GM23248 (cell line): ENCODE data around the gene RGL1. TPM values are rescaled to one million over a fixed set of nuclear protein-coding genes. Genes with fewer than 3 reads are reported as not detected.

Experiments
- DNase-seq: peaks from one replicate; pipeline ENCODE4 v3.0.0-alpha.2; 2015
- H2AFZ ChIP-seq: fragments of 200-600 bp; sonication (generic); 2 replicates; pipeline ENCODE4 v1.6.1; 2016; ENCODE audit warnings: antibody characterized with exemption
- H3F3A ChIP-seq: fragments of 200-600 bp; sonication (generic); 2 replicates; pipeline ENCODE4 v1.6.1; 2016; ENCODE audit warnings: mild to moderate bottlenecking, antibody characterized with exemption, mixed run types; ENCODE audit not compliant: insufficient read depth
- H3K27ac ChIP-seq: fragments of 200-600 bp; sonication (generic); 2 replicates; pipeline ENCODE4 v1.5.1; 2016; ENCODE audit warnings: mild to moderate bottlenecking
- H3K27me3 ChIP-seq: fragments of 200-600 bp; sonication (generic); replicated peaks from 2 replicates; pipeline ENCODE4 v1.6.1; 2016; ENCODE audit warnings: mild to moderate bottlenecking; ENCODE audit not compliant: insufficient read depth
- H3K36me3 ChIP-seq: fragments of 200-600 bp; sonication (generic); 2 replicates; pipeline ENCODE4 v1.6.1; 2016; ENCODE audit warnings: low read depth, mild to moderate bottlenecking
- H3K4me1 ChIP-seq: fragments of 200-600 bp; sonication (generic); 2 replicates; pipeline ENCODE4 v1.6.1; 2016; ENCODE audit warnings: mild to moderate bottlenecking; ENCODE audit not compliant: insufficient read depth
- H3K4me2 ChIP-seq: fragments of 200-600 bp; sonication (generic); one replicate; pipeline ENCODE4 v1.6.1; 2016; ENCODE audit warnings: mild to moderate bottlenecking; ENCODE audit not compliant: unreplicated experiment
- H3K4me3 ChIP-seq: fragments of 200-600 bp; sonication (generic); 2 replicates; pipeline ENCODE4 v1.5.1; 2016; ENCODE audit warnings: mild to moderate bottlenecking
- H3K79me2 ChIP-seq: fragments of 200-600 bp; sonication (generic); 2 replicates; pipeline ENCODE4 v1.6.1; 2016; ENCODE audit warnings: mild to moderate bottlenecking; ENCODE audit not compliant: insufficient read depth
- H3K9ac ChIP-seq: fragments of 200-600 bp; sonication (generic); 2 replicates; pipeline ENCODE4 v1.6.1; 2016; ENCODE audit warnings: mild to moderate bottlenecking
- H3K9me2 ChIP-seq: fragments of 200-600 bp; sonication (generic); 2 replicates; pipeline ENCODE4 v1.6.1; 2016; ENCODE audit warnings: mixed run types, mild to moderate bottlenecking, moderate library complexity; ENCODE audit not compliant: insufficient read depth
- H3K9me3 ChIP-seq: fragments of 200-600 bp; sonication (generic); one replicate; pipeline ENCODE4 v1.6.1; 2017; ENCODE audit warnings: low read depth
- H4K20me1 ChIP-seq: fragments of 200-600 bp; sonication (generic); 2 replicates; pipeline ENCODE4 v1.6.0; 2016; ENCODE audit not compliant: insufficient read depth
- EZH2 ChIP-seq: fragments of 200-600 bp; sonication (generic); IDR thresholded peaks from 2 replicates; pipeline ENCODE4 v1.6.1; 2018; ENCODE audit warnings: antibody characterized with exemption, mild to moderate bottlenecking; ENCODE audit not compliant: insufficient read depth, poor library complexity, severe bottlenecking
- EZH2phosphoT487 ChIP-seq: fragments of 200-600 bp; sonication (generic); IDR thresholded peaks from 2 replicates; pipeline ENCODE4 v1.6.1; 2018; ENCODE audit warnings: antibody characterized with exemption, moderate library complexity, mild to moderate bottlenecking, low read depth; ENCODE audit not compliant: insufficient read depth
- WGBS, 2 experiments: methylation state at CpG; one replicate each; pipeline ENCODE4 v1.1.6; 2015 to 2017; ENCODE audit warnings: low lambda C conversion rate in 2 of 2, low coverage in 1 of 2; ENCODE audit errors: missing lambda C conversion rate in 2 of 2; 5-methylcytosine and 5-hydroxymethylcytosine counted together
- in situ Hi-C: fragments of 300-500 bp; cut with MboI; formaldehyde crosslinking; loops from 2 replicates; pipeline ENCODE4 v1.15.0; 2020
- polyA plus RNA-seq: library from polyadenylated mRNA; unstranded; fragments of >200 nt; fragmentation: Nextera tagmentation; extraction: Ambion mirVana; gene quantifications from 2 replicates; pipeline ENCODE4 v1.2.1, GENCODE V29; 2016
- total RNA-seq: library from RNA; depleted of rRNA; stranded (reverse); fragments of >200 nt; shearing (Covaris generic); gene quantifications from 2 replicates; pipeline ENCODE4 v1.2.3, GENCODE V29; 2014

Gene RGL1
- total and polyA plus RNA-seq, 2 experiments from 2014 or later = 9.4 to 13.4 TPM

- no peak for DNase-seq
- Histone ChIP-seq H2AFZ (no peak overlapping the region), H3K79me2 (no peaks in the 10 kb centered on the region), H3K9ac (no peak overlapping the region), H3K27me3 (no peaks in the 10 kb centered on the region), H3K36me3 (0 out of 2 replicates have a peak, but pooled peaks cover 2% of the 10 kb centered on the region), H3K9me3 (no peaks in the 10 kb centered on the region), H3K9me2 (0 out of 2 replicates have a peak, but pooled peaks cover 3% of the 10 kb centered on the region), H3K4me2 (no peak overlapping the region), H3K27ac (no peak overlapping the region), H3K4me1 (peaks cover 31% of the 10 kb centered on the region), H3K4me3 (no peak overlapping the region), H3F3A (no peaks in the 10 kb centered on the region), H4K20me1 (no peaks in the 10 kb centered on the region)
- TF ChIP-seq EZH2 (no peak), EZH2phosphoT487 (no peak)
- in situ Hi-C loops = no loop called here
- WGBS, 2 experiments = 100% methylated on average over 1 of the region's 1 CpG
Observed at GRCh38 chr1:183879966-183880365, 75.0 kb downstream of the RGL1 start.

- Histone ChIP-seq H3K36me3 (0 out of 2 replicates have a peak, but pooled peaks cover 2% of the 10 kb centered on the region), H3K9me2 (0 out of 2 replicates have a peak, but pooled peaks cover 3% of the 10 kb centered on the region), H3K27me3 (no peaks in the 10 kb centered on the region), H4K20me1 (no peaks in the 10 kb centered on the region), H3K9ac (no peak overlapping the region), H3K4me3 (no peak overlapping the region), H3K9me3 (no peaks in the 10 kb centered on the region), H3K27ac (no peak overlapping the region), H3F3A (no peaks in the 10 kb centered on the region), H3K4me1 (peaks cover 31% of the 10 kb centered on the region), H3K4me2 (no peak overlapping the region), H2AFZ (no peak overlapping the region), H3K79me2 (no peaks in the 10 kb centered on the region)
- DNase-seq = no peak
- in situ Hi-C loops = no loop called here
- TF ChIP-seq EZH2phosphoT487 = no peak
- TF ChIP-seq EZH2 = no peak
- 95 to 97% methylated on average over 6 of the region's 6 CpGs for WGBS, 2 experiments
Observed at GRCh38 chr1:183880531-183881243, 75.8 kb downstream of the RGL1 start.

GRCh38 chr1:183881387-183882131 is 76.6 kb downstream of the RGL1 start:
- 37 to 39% methylated on average over 4 of the region's 4 CpGs for WGBS, 2 experiments
- H2AFZ ChIP-seq = no peak overlapping the region
- H3K27ac ChIP-seq = no peak overlapping the region
- H3K9me2 ChIP-seq = 0 out of 2 replicates have a peak, but pooled peaks cover 3% of the 10 kb centered on the region
- H3K27me3 ChIP-seq = no peaks in the 10 kb centered on the region
- peaks cover 25% of the 10 kb centered on the region for H3K4me1 ChIP-seq
- peak overlapping the region; percentile 15 for H3K4me2 ChIP-seq
- no peaks in the 10 kb centered on the region for H4K20me1 ChIP-seq
- no peaks in the 10 kb centered on the region for H3K79me2 ChIP-seq
- no peak overlapping the region for H3K9ac ChIP-seq
- DNase-seq = peak; percentile 68
- H3K4me3 ChIP-seq = no peak overlapping the region
- H3K9me3 ChIP-seq = no peaks in the 10 kb centered on the region
- TF ChIP-seq EZH2phosphoT487 = no peak
- TF ChIP-seq EZH2 = no peak
- no peaks in the 10 kb centered on the region for H3F3A ChIP-seq
- 0 out of 2 replicates have a peak, but pooled peaks cover 2% of the 10 kb centered on the region for H3K36me3 ChIP-seq
- in situ Hi-C loops = no loop called here

- TF ChIP-seq EZH2 (no peak), EZH2phosphoT487 (no peak)
- in situ Hi-C loops = no loop called here
- no peaks in the 10 kb centered on the region for H3F3A ChIP-seq
- 84% methylated on average over 8 of the region's 8 CpGs for WGBS, 2 experiments
- H3K4me1 ChIP-seq = peaks cover 15% of the 10 kb centered on the region
- no peaks in the 10 kb centered on the region for H3K79me2 ChIP-seq
- DNase-seq = no peak
- H3K9ac ChIP-seq = no peak overlapping the region
- 0 out of 2 replicates have a peak, but pooled peaks cover 3% of the 10 kb centered on the region for H3K9me2 ChIP-seq
- no peak overlapping the region for H3K4me3 ChIP-seq
- no peaks in the 10 kb centered on the region for H4K20me1 ChIP-seq
- H3K36me3 ChIP-seq = peaks cover 2% of the 10 kb centered on the region; the same call in 1 of the 2 replicates
- H2AFZ ChIP-seq = no peak overlapping the region
- H3K9me3 ChIP-seq = no peaks in the 10 kb centered on the region
- no peaks in the 10 kb centered on the region for H3K27me3 ChIP-seq
- H3K4me2 ChIP-seq = no peak overlapping the region
- H3K27ac ChIP-seq = no peak overlapping the region
Observed at GRCh38 chr1:183882335-183883167, 77.6 kb downstream of the RGL1 start.
